ENCODE data around the gene ZNF48.

ZNF48 gene

DNA sequence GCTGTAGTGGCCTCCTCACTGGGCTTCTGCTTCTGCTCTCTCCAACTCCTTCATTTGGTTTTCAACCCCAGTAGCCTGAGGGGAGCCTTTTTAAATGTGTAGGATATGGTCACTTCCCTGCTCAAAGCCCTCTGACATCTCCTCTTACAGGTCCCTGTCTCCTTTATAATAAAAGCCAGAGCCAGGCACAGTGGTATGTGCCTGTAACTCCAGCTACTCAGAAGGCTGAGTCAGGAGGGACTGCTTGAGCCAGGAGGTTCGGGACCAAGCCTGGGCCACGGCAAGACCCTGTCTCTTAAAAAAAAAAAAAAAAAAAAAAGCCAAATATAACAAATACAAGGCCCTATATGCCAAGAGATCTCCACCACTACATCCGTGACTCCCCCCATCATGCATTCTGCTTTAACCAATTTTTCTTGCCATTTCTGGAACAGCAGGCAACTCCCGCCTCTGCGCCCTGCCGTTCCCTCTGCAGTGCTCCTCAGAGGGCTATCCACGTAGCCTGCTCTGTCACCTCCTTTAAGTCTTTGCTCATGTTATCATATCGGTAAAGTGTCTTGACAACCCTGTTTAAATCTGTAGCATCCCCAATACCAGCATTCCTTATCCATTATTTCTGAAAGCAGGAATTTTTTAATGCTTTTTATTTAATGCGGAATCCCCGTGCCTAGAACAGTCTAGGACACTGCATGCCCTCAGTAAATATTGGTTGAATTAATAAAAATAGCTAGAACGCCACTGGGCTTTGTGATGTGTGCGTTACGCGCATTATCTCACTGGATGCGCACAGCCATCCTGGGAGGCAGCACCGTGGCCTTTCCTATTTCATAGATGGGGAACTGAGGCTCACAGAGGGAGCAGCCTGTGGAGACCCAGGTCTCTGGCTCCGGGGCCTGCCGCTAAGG lies 21.7 kb downstream of the ZNF48 start:
- no peak for DNase-seq (ENCODE audit: low read depth)
- TF ChIP-seq CTCF (IDR thresholded peaks at IDR 0.05; ENCODE audit: low read depth, low read length) (no peak), MYC (IDR thresholded peaks at IDR 0.05; ENCODE audit: low read depth, low read length) (no peak), POLR2A (IDR thresholded peaks at IDR 0.05; ENCODE audit: extremely low read depth, insufficient read length) (no peak), MAX (IDR thresholded peaks at IDR 0.05; ENCODE audit: low read depth, low read length) (no peak)
- no peak overlapping the region for H3K4me3 ChIP-seq (ENCODE audit: low read depth, low read length)

DNA sequence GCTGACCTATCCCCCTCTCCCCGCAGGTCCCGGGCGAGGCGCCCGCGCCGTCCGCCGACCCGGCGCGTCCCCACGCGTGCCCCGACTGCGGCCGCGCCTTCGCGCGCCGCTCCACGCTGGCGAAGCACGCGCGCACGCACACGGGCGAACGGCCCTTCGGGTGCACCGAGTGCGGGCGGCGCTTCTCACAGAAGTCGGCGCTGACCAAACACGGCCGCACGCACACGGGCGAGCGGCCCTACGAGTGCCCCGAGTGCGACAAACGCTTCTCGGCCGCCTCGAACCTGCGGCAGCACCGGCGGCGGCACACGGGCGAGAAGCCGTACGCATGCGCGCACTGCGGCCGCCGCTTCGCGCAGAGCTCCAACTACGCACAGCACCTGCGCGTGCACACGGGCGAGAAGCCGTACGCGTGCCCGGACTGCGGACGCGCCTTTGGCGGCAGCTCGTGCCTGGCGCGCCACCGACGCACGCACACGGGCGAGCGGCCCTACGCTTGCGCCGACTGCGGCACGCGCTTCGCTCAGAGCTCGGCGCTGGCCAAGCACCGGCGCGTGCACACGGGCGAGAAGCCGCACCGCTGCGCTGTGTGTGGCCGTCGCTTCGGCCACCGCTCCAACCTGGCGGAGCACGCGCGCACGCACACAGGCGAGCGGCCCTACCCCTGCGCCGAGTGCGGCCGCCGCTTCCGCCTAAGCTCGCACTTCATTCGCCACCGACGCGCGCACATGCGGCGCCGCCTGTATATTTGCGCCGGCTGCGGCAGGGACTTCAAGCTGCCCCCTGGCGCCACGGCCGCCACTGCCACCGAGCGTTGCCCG lies 22.5 kb downstream of the ZNF48 start:
- H3K4me3 ChIP-seq (ENCODE audit: low read depth, low read length) = no peak overlapping the region
- DNase-seq (ENCODE audit: low read depth) = peak; percentile 93
- no peak for TF ChIP-seq POLR2A (IDR thresholded peaks at IDR 0.05; ENCODE audit: extremely low read depth, insufficient read length)
- no peak for TF ChIP-seq MYC (IDR thresholded peaks at IDR 0.05; ENCODE audit: low read depth, low read length)
- TF ChIP-seq MAX (IDR thresholded peaks at IDR 0.05; ENCODE audit: low read depth, low read length) = no peak
- no peak for TF ChIP-seq CTCF (IDR thresholded peaks at IDR 0.05; ENCODE audit: low read depth, low read length)

GRCh38 chr16:30418350-30419181 lies 23.3 kb downstream of the ZNF48 start:
- H3K4me3 ChIP-seq (ENCODE audit: low read depth, low read length) = no peak overlapping the region
- DNase-seq (ENCODE audit: low read depth) = peak; percentile 55
- no peak for TF ChIP-seq MAX (IDR thresholded peaks at IDR 0.05; ENCODE audit: low read depth, low read length)
- TF ChIP-seq CTCF (IDR thresholded peaks at IDR 0.05; ENCODE audit: low read depth, low read length) = no peak
- no peak for TF ChIP-seq POLR2A (IDR thresholded peaks at IDR 0.05; ENCODE audit: extremely low read depth, insufficient read length)
- no peak for TF ChIP-seq MYC (IDR thresholded peaks at IDR 0.05; ENCODE audit: low read depth, low read length)

GRCh38 chr16:30421010-30421409 lies 25.8 kb downstream of the ZNF48 start:
- no peak for DNase-seq (ENCODE audit: low read depth)
- H3K4me3 ChIP-seq (ENCODE audit: low read depth, low read length) = no peak overlapping the region
- TF ChIP-seq POLR2A (IDR thresholded peaks at IDR 0.05; ENCODE audit: extremely low read depth, insufficient read length) (no peak), CTCF (IDR thresholded peaks at IDR 0.05; ENCODE audit: low read depth, low read length) (no peak), MYC (IDR thresholded peaks at IDR 0.05; ENCODE audit: low read depth, low read length) (no peak), MAX (IDR thresholded peaks at IDR 0.05; ENCODE audit: low read depth, low read length) (no peak)

- TF ChIP-seq CTCF (IDR thresholded peaks at IDR 0.05; ENCODE audit: low read depth, low read length) (no peak), MYC (IDR thresholded peaks at IDR 0.05; ENCODE audit: low read depth, low read length) (no peak), POLR2A (IDR thresholded peaks at IDR 0.05; ENCODE audit: extremely low read depth, insufficient read length) (no peak), MAX (IDR thresholded peaks at IDR 0.05; ENCODE audit: low read depth, low read length) (no peak)
- H3K4me3 ChIP-seq (ENCODE audit: low read depth, low read length) = peak overlapping the region; percentile 9
- DNase-seq (ENCODE audit: low read depth) = no peak
Observed at GRCh38 chr16:30428055-30428454, 32.8 kb downstream of the ZNF48 start.

Data from NB4 (cell line).